GM12892 (cell line): ENCODE measurements around the gene ANKRD11.

Experiments
- POLR2A ChIP-seq: IDR thresholded peaks from 2 replicates; pipeline ENCODE4 v1.6.1; 2011; ENCODE audit warnings: low read depth, low read length, control low read depth
- POLR2AphosphoS5 ChIP-seq: IDR thresholded peaks from 2 replicates; pipeline ENCODE4 v1.6.1; 2011; ENCODE audit warnings: low read depth, low read length, control low read depth
- TAF1 ChIP-seq: IDR thresholded peaks from 2 replicates; pipeline ENCODE4 v1.6.1; 2011; ENCODE audit warnings: low read depth, mild to moderate bottlenecking, control low read depth, low read length, borderline replicate concordance

- TF ChIP-seq TAF1 (no peak), POLR2AphosphoS5 (no peak), POLR2A (no peak)
Observed at GRCh38 chr16:89446136-89446974, 44.0 kb downstream of the ANKRD11 start.
